Keratinocyte (primary cell): ENCODE results near the gene GNB5. TPM values are rescaled to one million over a fixed set of nuclear protein-coding genes. Genes with fewer than 3 reads are reported as not detected.
A peak's percentile ranks its signal among the peaks of the same experiment; 100 is the strongest.

Experiments
- DNase-seq: peaks from one replicate; pipeline ENCODE4 v3.0.0-alpha.2; 2011; ENCODE audit warnings: low read depth, missing footprints, low spot score
- FAIRE-seq: peaks from 2 replicates; lab custom pipeline; 2011; peaks lifted over from hg19 to GRCh38; lab: Jason Lieb, UNC
- H2AFZ ChIP-seq: 2 replicates; pipeline ENCODE4 v1.6.0; 2012; ENCODE audit warnings: low read length, control low read depth, inconsistent platforms; ENCODE audit not compliant: control insufficient read depth
- H3K27ac ChIP-seq: 2 replicates; pipeline ENCODE4 v1.5.1; 2011; ENCODE audit warnings: low read length; ENCODE audit not compliant: control insufficient read depth, insufficient read depth
- H3K27me3 ChIP-seq: 3 replicates; pipeline ENCODE4 v1.6.0; 2011; ENCODE audit warnings: low read length; ENCODE audit not compliant: control insufficient read depth, insufficient read depth; ENCODE audit errors: extremely low read depth
- H3K36me3 ChIP-seq, 2 experiments: 2 replicates in 1 of 2; 3 replicates in 1 of 2; pipeline ENCODE4 v1.5.1; 2011; ENCODE audit warnings: low read length in 2 of 2, mild to moderate bottlenecking in 1 of 2; ENCODE audit not compliant: control insufficient read depth in 2 of 2, insufficient read depth in 2 of 2; ENCODE audit errors: extremely low read depth in 1 of 2
- H3K4me1 ChIP-seq: 3 replicates; pipeline ENCODE4 v1.5.1; 2011; ENCODE audit warnings: low read length; ENCODE audit not compliant: control insufficient read depth, insufficient read depth; ENCODE audit errors: extremely low read depth
- H3K4me2 ChIP-seq: 3 replicates; pipeline ENCODE4 v1.6.0; 2011; ENCODE audit warnings: low read depth, low read length; ENCODE audit not compliant: control insufficient read depth, insufficient read depth; ENCODE audit errors: extremely low read depth
- H3K4me3 ChIP-seq, 3 experiments: fragments of 200-600 bp in 1 of 3; sonication (generic) in 1 of 3; 2 replicates in 2 of 3; 3 replicates in 1 of 3; pipeline ENCODE4 v1.5.1; 2011 to 2016; ENCODE audit warnings: low read length in 3 of 3, mild to moderate bottlenecking in 3 of 3, control low read depth in 2 of 3, inconsistent platforms in 1 of 3, low read depth in 1 of 3, mixed read lengths in 1 of 3, mixed run types in 1 of 3, moderate library complexity in 1 of 3; ENCODE audit not compliant: control insufficient read depth in 2 of 3, insufficient read depth in 2 of 3; ENCODE audit errors: extremely low read depth in 1 of 3
- H3K79me2 ChIP-seq: 2 replicates; pipeline ENCODE4 v1.6.0; 2012; ENCODE audit warnings: low read length; ENCODE audit not compliant: control insufficient read depth, insufficient read depth
- H3K9ac ChIP-seq: 3 replicates; pipeline ENCODE4 v1.6.0; 2011; ENCODE audit warnings: low read length; ENCODE audit not compliant: control insufficient read depth, insufficient read depth; ENCODE audit errors: extremely low read depth
- H3K9me1 ChIP-seq: 3 replicates; pipeline ENCODE4 v1.6.0; 2011; ENCODE audit warnings: low read length; ENCODE audit not compliant: control insufficient read depth, insufficient read depth; ENCODE audit errors: extremely low read depth
- H3K9me3 ChIP-seq: 2 replicates; pipeline ENCODE4 v1.5.1; 2012; ENCODE audit warnings: low read depth, low read length; ENCODE audit not compliant: control insufficient read depth
- H4K20me1 ChIP-seq: 3 replicates; pipeline ENCODE4 v1.6.0; 2011; ENCODE audit warnings: low read length; ENCODE audit not compliant: control insufficient read depth, insufficient read depth; ENCODE audit errors: extremely low read depth
- EZH2 ChIP-seq: IDR thresholded peaks from one replicate; pipeline ENCODE4 v1.6.1; 2012; ENCODE audit warnings: inconsistent platforms, mild to moderate bottlenecking, low read length, moderate library complexity
- dilution Hi-C: fragments of 300-500 bp; cut with MboI; formaldehyde crosslinking; loops from one replicate; pipeline ENCODE4 v1.7.0; 2020; ENCODE audit warnings: low sequenced_read_pairs; ENCODE audit not compliant: extremely low pct_ligation_motif_present
- polyA plus RNA-seq, 5 experiments: library from polyadenylated mRNA; depleted of rRNA in 3 of 5; stranded (reverse) in 3 of 5; stranded (forward) in 1 of 5; unstranded in 1 of 5; fragments of >200 nt; gene quantifications; 1 replicate in 1 of 5; 2 replicates in 3 of 5; 3 replicates in 1 of 5; pipeline versions ENCODE4 v1.2.1 to v1.2.3, GENCODE V29; 2011 to 2012; ENCODE audit warnings: missing spikeins in 2 of 5, low read depth in 1 of 5, low replicate concordance in 1 of 5
- TF ChIP-seq, protein P1 (sequence below), 3 experiments: IDR thresholded peaks in 1 of 3; conservative IDR thresholded peaks in 1 of 3; optimal IDR thresholded peaks in 1 of 3; 2 replicates in 2 of 3; 3 replicates in 1 of 3; pipeline versions ENCODE3 to v1.5.1; 2011; ENCODE audit warnings: low read length in 3 of 3, mild to moderate bottlenecking in 3 of 3, moderate library complexity in 2 of 3, control low read depth in 1 of 3, inconsistent platforms in 1 of 3; ENCODE audit not compliant: insufficient read depth in 2 of 3; ENCODE audit errors: extremely low read depth in 1 of 3

GNB5 gene
- polyA plus RNA-seq, 1 donor (not counting 4 experiments of a cell fraction or from before 2014, with no cell fraction given), result 25.8 TPM

DNA sequence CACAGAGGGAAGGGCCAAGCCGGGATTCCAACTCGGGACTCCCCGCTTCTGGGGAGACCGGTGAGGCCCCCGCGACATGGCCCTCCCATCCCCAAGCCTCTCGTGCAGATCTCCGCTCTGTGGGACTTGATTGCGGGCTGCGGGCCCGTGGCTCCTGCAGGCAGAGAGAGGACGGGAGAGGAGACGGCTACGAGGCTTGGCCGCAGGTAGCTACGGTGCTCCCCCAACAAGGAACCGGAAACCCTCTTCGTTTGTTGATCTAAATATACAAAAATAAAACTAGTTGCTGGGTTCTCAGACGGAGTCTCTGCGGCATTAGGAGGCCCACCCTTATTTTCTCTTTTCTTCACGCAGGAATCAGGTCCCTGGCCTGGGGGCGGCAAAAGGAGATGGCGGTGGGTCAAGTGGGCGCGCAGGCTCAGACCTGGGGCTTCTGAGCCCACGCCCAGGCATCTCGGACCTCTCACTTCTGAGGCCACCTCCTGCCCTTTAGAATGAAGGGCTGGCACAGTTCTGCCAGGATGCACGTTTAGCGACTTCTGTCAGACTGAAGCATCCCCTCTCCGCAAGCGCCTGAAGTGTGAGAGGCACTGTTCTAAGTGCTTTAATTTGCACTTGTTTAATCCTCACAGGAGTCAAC is 10.9 kb downstream of the GNB5 start:
- Histone ChIP-seq H3K4me2 (peak overlapping the region; percentile 85), H3K9me3 (no peaks in the 10 kb centered on the region), H3K27ac (peak overlapping the region; percentile 69), H3K27me3 (no peaks in the 10 kb centered on the region), H3K9ac (peak overlapping the region; percentile 80), H3K4me1 (peaks cover 11% of the 10 kb centered on the region), H3K4me3 (peak overlapping the region; percentile 58 to 73 (median 68)), H2AFZ (peak overlapping the region; percentile 94), H3K36me3 (no peaks in the 10 kb centered on the region), H3K9me1 (no peaks in the 10 kb centered on the region), H4K20me1 (no peaks in the 10 kb centered on the region), H3K79me2 (peaks cover 12% of the 10 kb centered on the region)
- no peak for TF ChIP-seq EZH2
- TF ChIP-seq, protein P1, sequence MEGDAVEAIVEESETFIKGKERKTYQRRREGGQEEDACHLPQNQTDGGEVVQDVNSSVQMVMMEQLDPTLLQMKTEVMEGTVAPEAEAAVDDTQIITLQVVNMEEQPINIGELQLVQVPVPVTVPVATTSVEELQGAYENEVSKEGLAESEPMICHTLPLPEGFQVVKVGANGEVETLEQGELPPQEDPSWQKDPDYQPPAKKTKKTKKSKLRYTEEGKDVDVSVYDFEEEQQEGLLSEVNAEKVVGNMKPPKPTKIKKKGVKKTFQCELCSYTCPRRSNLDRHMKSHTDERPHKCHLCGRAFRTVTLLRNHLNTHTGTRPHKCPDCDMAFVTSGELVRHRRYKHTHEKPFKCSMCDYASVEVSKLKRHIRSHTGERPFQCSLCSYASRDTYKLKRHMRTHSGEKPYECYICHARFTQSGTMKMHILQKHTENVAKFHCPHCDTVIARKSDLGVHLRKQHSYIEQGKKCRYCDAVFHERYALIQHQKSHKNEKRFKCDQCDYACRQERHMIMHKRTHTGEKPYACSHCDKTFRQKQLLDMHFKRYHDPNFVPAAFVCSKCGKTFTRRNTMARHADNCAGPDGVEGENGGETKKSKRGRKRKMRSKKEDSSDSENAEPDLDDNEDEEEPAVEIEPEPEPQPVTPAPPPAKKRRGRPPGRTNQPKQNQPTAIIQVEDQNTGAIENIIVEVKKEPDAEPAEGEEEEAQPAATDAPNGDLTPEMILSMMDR (optimal IDR thresholded peaks at IDR 0.05 in 1 of 3, IDR thresholded peaks at IDR 0.05 in 1 of 3, conservative IDR thresholded peaks at IDR 0.05 in 1 of 3; ENCODE audit: extremely low read depth in 1 of 3, insufficient read depth in 2 of 3, low read length in 3 of 3), result no peak
- FAIRE-seq, result no peak
- dilution Hi-C loops, result no loop called here
- DNase-seq, result no peak

DNA sequence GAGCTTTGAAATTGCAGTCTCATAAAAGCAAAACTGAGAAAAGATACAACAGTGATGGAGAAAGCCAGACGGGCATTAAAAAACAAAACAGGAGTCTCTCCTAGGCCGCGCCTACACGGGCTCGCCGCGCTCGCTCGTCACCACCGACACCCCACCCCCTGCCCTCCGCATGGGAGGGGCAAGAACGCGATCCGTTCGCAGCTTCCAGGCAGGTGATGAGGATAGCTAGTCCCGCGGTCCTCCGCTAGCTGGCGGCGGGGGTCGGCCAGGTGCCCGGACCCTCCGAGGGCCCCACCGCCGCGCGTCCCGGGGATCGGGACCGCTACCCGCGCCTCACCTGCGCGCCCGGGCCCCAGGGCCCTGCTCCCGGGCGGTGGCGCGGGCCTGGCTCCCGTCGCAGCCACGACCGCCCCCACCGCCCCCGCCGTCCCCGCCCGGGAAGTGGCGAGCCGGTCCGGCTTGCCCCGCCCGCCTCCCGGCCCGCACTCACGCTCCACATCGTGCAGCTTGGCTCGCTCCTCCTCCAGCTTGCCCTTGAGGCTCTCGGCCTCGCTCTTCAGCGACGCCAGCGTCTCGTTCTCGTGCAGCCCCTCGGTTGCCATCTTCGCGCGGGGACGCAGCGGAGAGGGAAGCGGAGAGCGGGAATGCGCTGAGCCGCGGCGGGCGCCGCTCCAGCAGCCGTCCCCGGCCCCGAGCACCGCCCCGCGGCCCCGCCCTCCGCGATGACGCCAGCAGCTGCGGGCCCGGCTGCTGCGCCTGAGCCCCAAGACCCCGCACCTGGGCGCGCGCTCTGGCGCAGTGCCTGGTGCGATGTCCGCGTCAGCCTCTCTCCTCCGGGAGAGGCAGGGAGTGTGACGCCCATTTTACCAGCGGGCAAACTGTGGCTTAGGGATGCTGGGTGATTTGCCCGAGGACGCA is 11.7 kb downstream of the GNB5 start:
- dilution Hi-C loops, result no loop called here
- H3K4me2 ChIP-seq, result peak overlapping the region; percentile 98
- no peaks in the 10 kb centered on the region for H3K9me3 ChIP-seq
- FAIRE-seq (peak; percentile 5), DNase-seq (no peak)
- no peaks in the 10 kb centered on the region for H4K20me1 ChIP-seq
- peak overlapping the region; percentile 80 for H3K9ac ChIP-seq
- no peaks in the 10 kb centered on the region for H3K27me3 ChIP-seq
- TF ChIP-seq EZH2, result no peak
- TF ChIP-seq, protein P1 (optimal IDR thresholded peaks at IDR 0.05 in 1 of 3, IDR thresholded peaks at IDR 0.05 in 1 of 3, conservative IDR thresholded peaks at IDR 0.05 in 1 of 3; ENCODE audit: extremely low read depth in 1 of 3, insufficient read depth in 2 of 3, low read length in 3 of 3), result no peak
- H3K36me3 ChIP-seq, result no peaks in the 10 kb centered on the region
- H3K79me2 ChIP-seq, result peaks cover 12% of the 10 kb centered on the region
- peaks cover 11% of the 10 kb centered on the region for H3K4me1 ChIP-seq
- H3K27ac ChIP-seq, result peak overlapping the region; percentile 69
- no peaks in the 10 kb centered on the region for H3K9me1 ChIP-seq
- H2AFZ ChIP-seq, result peak overlapping the region; percentile 96
- peak overlapping the region; percentile 58 to 73 (median 68) for H3K4me3 ChIP-seq
